Measurements from ENCODE around the gene ACTC1. TPM values are rescaled to one million over a fixed set of nuclear protein-coding genes. Genes with fewer than 3 reads are reported as not detected.

ACTC1 gene
- total RNA-seq, 1 donor from 2014 or later, result 3.5 TPM

GRCh38 chr15:34791701-34792100 lies 3.6 kb downstream of the ACTC1 start:
- no peaks in the 10 kb centered on the region for H3K9me3 Mint-ChIP-seq (ENCODE audit: low read depth)
- no peak overlapping the region for H3K4me3 Mint-ChIP-seq (ENCODE audit: low read depth)
- peaks cover 54% of the 10 kb centered on the region for H3K27me3 Mint-ChIP-seq
- no peak overlapping the region for H3K27ac Mint-ChIP-seq
- no peaks in the 10 kb centered on the region for H3K36me3 Mint-ChIP-seq (ENCODE audit: insufficient read depth)
- TF ChIP-seq CTCF (IDR thresholded peaks at IDR 0.05; ENCODE audit: unreplicated experiment), result no peak
- DNase-seq (ENCODE audit: low spot score, unreplicated experiment), result no peak
- peaks cover 2% of the 10 kb centered on the region for H3K4me1 Mint-ChIP-seq (ENCODE audit: low read depth)

GRCh38 chr15:34790121-34790520 lies 5.2 kb downstream of the ACTC1 start:
- Mint-ChIP-seq H3K27ac (no peak overlapping the region), H3K27me3 (peaks cover 41% of the 10 kb centered on the region), H3K4me1 (ENCODE audit: low read depth) (peaks cover 2% of the 10 kb centered on the region), H3K9me3 (ENCODE audit: low read depth) (no peaks in the 10 kb centered on the region), H3K4me3 (ENCODE audit: low read depth) (no peak overlapping the region), H3K36me3 (ENCODE audit: insufficient read depth) (no peaks in the 10 kb centered on the region)
- TF ChIP-seq CTCF (IDR thresholded peaks at IDR 0.05; ENCODE audit: unreplicated experiment), result no peak
- DNase-seq (ENCODE audit: low spot score, unreplicated experiment), result no peak

- Mint-ChIP-seq H3K4me1 (ENCODE audit: low read depth) (peaks cover 2% of the 10 kb centered on the region), H3K27me3 (peaks cover 38% of the 10 kb centered on the region), H3K4me3 (ENCODE audit: low read depth) (no peak overlapping the region), H3K27ac (no peak overlapping the region), H3K9me3 (ENCODE audit: low read depth) (no peaks in the 10 kb centered on the region), H3K36me3 (ENCODE audit: insufficient read depth) (no peaks in the 10 kb centered on the region)
- TF ChIP-seq CTCF (IDR thresholded peaks at IDR 0.05; ENCODE audit: unreplicated experiment), result no peak
- DNase-seq (ENCODE audit: low spot score, unreplicated experiment), result no peak
Observed at GRCh38 chr15:34789326-34789725, 6.0 kb downstream of the ACTC1 start.

- no peak overlapping the region for H3K4me3 Mint-ChIP-seq (ENCODE audit: low read depth)
- no peaks in the 10 kb centered on the region for H3K9me3 Mint-ChIP-seq (ENCODE audit: low read depth)
- no peaks in the 10 kb centered on the region for H3K36me3 Mint-ChIP-seq (ENCODE audit: insufficient read depth)
- H3K27me3 Mint-ChIP-seq, result peaks cover 18% of the 10 kb centered on the region
- no peak for TF ChIP-seq CTCF (IDR thresholded peaks at IDR 0.05; ENCODE audit: unreplicated experiment)
- no peak overlapping the region for H3K27ac Mint-ChIP-seq
- no peak for DNase-seq (ENCODE audit: low spot score, unreplicated experiment)
- no peaks in the 10 kb centered on the region for H3K4me1 Mint-ChIP-seq (ENCODE audit: low read depth)
Observed at GRCh38 chr15:34786206-34786605, 9.1 kb downstream of the ACTC1 start.

GRCh38 chr15:34783991-34784390 lies 11.4 kb downstream of the ACTC1 start:
- H3K9me3 Mint-ChIP-seq (ENCODE audit: low read depth), result peaks cover 7% of the 10 kb centered on the region
- DNase-seq (ENCODE audit: low spot score, unreplicated experiment), result no peak
- peaks cover 10% of the 10 kb centered on the region for H3K27me3 Mint-ChIP-seq
- H3K36me3 Mint-ChIP-seq (ENCODE audit: insufficient read depth), result no peaks in the 10 kb centered on the region
- H3K4me1 Mint-ChIP-seq (ENCODE audit: low read depth), result no peaks in the 10 kb centered on the region
- H3K27ac Mint-ChIP-seq, result no peak overlapping the region
- H3K4me3 Mint-ChIP-seq (ENCODE audit: low read depth), result no peak overlapping the region
- no peak for TF ChIP-seq CTCF (IDR thresholded peaks at IDR 0.05; ENCODE audit: unreplicated experiment)

Data from progenitor cell of endocrine pancreas (in vitro differentiated cells).